B cell (primary cell): Measurements from ENCODE around the gene PLEKHH2. TPM values are rescaled to one million over a fixed set of nuclear protein-coding genes. Genes with fewer than 3 reads are reported as not detected.
"Not testable (repeated sequence)": the region's sequence is repeated elsewhere in the genome, so short reads cannot be mapped to it uniquely, and the experiment has no call there.

Experiments used
- ATAC-seq: fragments of 200-7000 bp; cut with Tn5 transposase; one replicate; pipeline ENCODE4 v1.10.0; 2021; ENCODE audit warnings: low read depth, mild to moderate bottlenecking, moderate number of reproducible peaks, moderate library complexity
- CTCF ChIA-PET: fragments of 350-600 bp; sonication (Branson Sonifier 250); formaldehyde crosslinking; loops from one replicate; lab custom pipeline; 2021; ENCODE audit warnings: antibody characterized with exemption, inconsistent platforms; lab: Charles Lee
- POLR2A ChIA-PET: fragments of 350-600 bp; sonication (Branson Sonifier 250); formaldehyde crosslinking; loops from one replicate; lab custom pipeline; 2021; ENCODE audit warnings: antibody characterized with exemption; lab: Charles Lee
- DNase-seq: peaks from one replicate; pipeline ENCODE4 v3.0.0; 2013
- H2AFZ ChIP-seq: 2 replicates; pipeline ENCODE4 v1.6.1; 2012; ENCODE audit warnings: mild to moderate bottlenecking, low read depth, low read length; ENCODE audit not compliant: insufficient read depth, poor library complexity, severe bottlenecking
- H3K27ac ChIP-seq, 2 donors: 1 replicate in 1 of 2; 2 replicates in 1 of 2; pipeline ENCODE4 v1.5.1; 2012 to 2013; ENCODE audit warnings: low read length in 2 of 2, mild to moderate bottlenecking in 2 of 2, moderate library complexity in 1 of 2
- H3K27me3 ChIP-seq, 4 experiments: fragments of 200-600 bp in 1 of 4; sonication (generic) in 1 of 4; replicated peaks in 1 of 4; 1 replicate in 2 of 4; 2 replicates in 2 of 4; pipeline versions ENCODE4 v1.6.1 to v1.7.0; 2013 to 2016; ENCODE audit warnings: low read length in 3 of 4, mild to moderate bottlenecking in 2 of 4, mixed read lengths in 1 of 4, moderate library complexity in 1 of 4; ENCODE audit not compliant: insufficient read depth in 4 of 4, control insufficient read depth in 3 of 4; ENCODE audit errors: control extremely low read depth in 1 of 4
- H3K36me3 ChIP-seq, 2 experiments: replicated peaks in 1 of 2; 1 replicate in 1 of 2; 2 replicates in 1 of 2; pipeline versions ENCODE4 v1.6.1 to v1.7.1; 2013; ENCODE audit warnings: low read length in 1 of 2; ENCODE audit not compliant: insufficient read depth in 2 of 2, control insufficient read depth in 1 of 2; ENCODE audit errors: control extremely low read depth in 1 of 2, extremely low read depth in 1 of 2
- H3K4me1 ChIP-seq, 2 donors: fragments of 200-600 bp in 1 of 2; sonication (generic) in 1 of 2; 1 replicate in 1 of 2; 2 replicates in 1 of 2; pipeline versions ENCODE4 v1.5.1 to v1.6.1; 2013 to 2017; ENCODE audit warnings: low read length in 2 of 2; ENCODE audit not compliant: control insufficient read depth in 2 of 2, insufficient read depth in 2 of 2
- H3K4me2 ChIP-seq: replicated peaks from 2 replicates; pipeline ENCODE3; 2012; ENCODE audit warnings: mild to moderate bottlenecking, low read depth, low read length; ENCODE audit not compliant: poor library complexity, severe bottlenecking
- H3K4me3 ChIP-seq, 5 experiments: fragments of 200-600 bp in 1 of 5; sonication (generic) in 1 of 5; 1 replicate in 3 of 5; 2 replicates in 2 of 5; pipeline versions ENCODE4 v1.5.1 to v1.7.0; 2011 to 2016; ENCODE audit warnings: low read length in 4 of 5, mild to moderate bottlenecking in 4 of 5, low read depth in 2 of 5, control low read depth in 1 of 5, moderate library complexity in 1 of 5; ENCODE audit not compliant: insufficient read depth in 1 of 5; ENCODE audit errors: control extremely low read depth in 1 of 5, extremely low read depth in 1 of 5
- H3K79me2 ChIP-seq: fragments of 200-600 bp; sonication (generic); one replicate; pipeline ENCODE4 v1.6.0; 2016; ENCODE audit warnings: low read length; ENCODE audit not compliant: control insufficient read depth, insufficient read depth
- H3K9ac ChIP-seq: fragments of 200-600 bp; sonication (generic); 2 replicates; pipeline ENCODE4 v1.6.1; 2017; ENCODE audit warnings: mild to moderate bottlenecking, low read length, moderate library complexity
- H3K9me3 ChIP-seq, 3 donors: one replicate each; pipeline versions ENCODE4 v1.6.1 to v1.7.1; 2013; ENCODE audit warnings: low read length in 2 of 3; ENCODE audit not compliant: control insufficient read depth in 2 of 3, insufficient read depth in 1 of 3; ENCODE audit errors: control extremely low read depth in 1 of 3
- H4K20me1 ChIP-seq: 2 replicates; pipeline ENCODE4 v1.6.0; 2012; ENCODE audit warnings: mild to moderate bottlenecking, low read length; ENCODE audit not compliant: insufficient read depth, control insufficient read depth, poor library complexity, severe bottlenecking
- H3K27ac Mint-ChIP-seq: one replicate; pipeline ENCODE4 v1.8.0; 2021; ENCODE audit warnings: mixed read lengths
- H3K27me3 Mint-ChIP-seq: one replicate; pipeline ENCODE4 v1.8.0; 2021; ENCODE audit warnings: mixed read lengths
- H3K4me1 Mint-ChIP-seq: one replicate; pipeline ENCODE4 v1.8.0; 2021; ENCODE audit warnings: mixed read lengths
- H3K4me3 Mint-ChIP-seq: one replicate; pipeline ENCODE4 v1.8.0; 2021; ENCODE audit warnings: mixed read lengths
- H3K9me3 Mint-ChIP-seq: one replicate; pipeline ENCODE4 v1.8.0; 2022; ENCODE audit warnings: mixed read lengths; ENCODE audit not compliant: insufficient read depth
- EZH2 ChIP-seq: IDR thresholded peaks from 2 replicates; pipeline ENCODE4 v1.6.1; 2012; ENCODE audit warnings: borderline replicate concordance, low read depth, mild to moderate bottlenecking, moderate library complexity, low read length; ENCODE audit not compliant: insufficient read depth, poor library complexity, severe bottlenecking
- WGBS: methylation state at CpG from one replicate; pipeline ENCODE4 v1.1.5; 2013; ENCODE audit warnings: missing lambda C conversion rate; ENCODE audit not compliant: insufficient coverage; 5-methylcytosine and 5-hydroxymethylcytosine counted together
- intact Hi-C: fragments of 100-400 bp; cut with micrococcal nuclease; formaldehyde crosslinking; loops from one replicate; pipeline ENCODE4 v1.10.0; 2022
- polyA plus RNA-seq: library from polyadenylated mRNA; depleted of rRNA; stranded (reverse); fragments of >200 nt; gene quantifications from 2 replicates; pipeline ENCODE4 v1.2.3, GENCODE V29; 2012
- total RNA-seq, 2 donors: library from RNA; stranded (reverse); fragments of 120-200 nt in 1 of 2; gene quantifications; 1 replicate in 1 of 2; 2 replicates in 1 of 2; pipeline versions ENCODE4 v1.2.3 to v1.2.4, GENCODE V29; 2013 to 2022
- TF ChIP-seq, protein P1 (sequence below): fragments of 200-600 bp; IDR thresholded peaks from one replicate; pipeline ENCODE4 v1.8.0; 2022; ENCODE audit warnings: antibody characterized with exemption, mild to moderate bottlenecking

The PLEKHH2 gene
- total and polyA plus RNA-seq, 2 donors (not counting 1 experiment from before 2014, with no cell fraction given): 0.17 to 0.19 TPM

DNA sequence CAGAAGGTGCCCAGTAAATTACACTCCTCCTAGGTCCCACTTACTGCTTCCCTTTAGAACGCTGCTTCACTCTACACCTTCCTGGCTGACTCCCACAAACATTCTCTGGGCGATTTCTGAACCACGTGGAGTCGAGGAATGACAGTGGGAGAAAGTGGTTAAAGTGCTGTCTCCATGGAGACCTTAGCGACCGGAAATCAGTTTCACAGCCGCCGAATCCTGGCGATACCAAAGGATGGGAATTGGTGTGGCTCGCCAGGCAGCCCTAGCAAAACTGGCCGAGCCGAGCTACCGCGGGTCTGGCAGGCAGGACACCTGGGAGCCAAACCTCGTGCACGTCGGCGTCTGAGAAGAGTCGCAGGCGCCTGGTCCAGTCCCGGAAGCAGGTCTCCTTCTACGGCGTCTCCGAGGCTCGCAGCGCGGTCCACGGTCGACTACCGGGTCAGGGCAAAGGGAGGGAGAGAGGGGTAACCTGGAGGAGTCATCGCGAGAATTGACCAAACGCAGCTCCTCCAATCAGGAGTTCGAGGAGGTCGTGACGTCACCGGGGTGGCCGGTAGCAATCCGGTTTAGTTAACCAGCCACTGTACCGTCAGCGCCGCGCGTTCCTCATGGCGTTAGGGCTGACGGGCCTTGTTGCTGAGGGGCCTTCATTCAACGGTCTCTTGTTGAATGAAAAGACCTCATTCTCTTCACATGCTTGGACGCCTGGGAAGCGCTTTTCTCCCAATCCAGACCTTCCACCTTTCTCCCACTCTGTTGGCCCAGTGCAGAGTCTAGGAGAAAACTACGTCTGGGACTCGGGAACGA, 41.3 kb upstream of the PLEKHH2 start, which contains the start of gene THADA:
Gene THADA (minus strand): TSS at position 436 of the 810 bp plus-strand sequence. CDS start 3,646 bp downstream, outside the sequence.
- DNase-seq (peak; percentile 98), ATAC-seq (peak; percentile 98)
- Histone ChIP-seq H3K4me3 (peak within 1 kb of the TSS; percentile 69 to 94 (median 80)), H3K36me3 (no peaks in the 10 kb centered on the region), H3K9ac (peak within 1 kb of the TSS; percentile 86), H3K27ac (peak within 1 kb of the TSS; percentile 94), H4K20me1 (no peaks in the 10 kb centered on the region), H3K79me2 (peaks cover 19% of the 10 kb centered on the region), H3K4me2 (peak within 1 kb of the TSS; percentile 93), H2AFZ (peak within 1 kb of the TSS; percentile 86), H3K9me3 (peaks cover 0 to 4% (median 0%) of the 10 kb centered on the region in 3 donors), H3K4me1 (peaks cover 12 to 21% of the 10 kb centered on the region in 2 donors), H3K27me3 (no peaks in the 10 kb centered on the region)
- POLR2A ChIA-PET: interaction anchor here (0.6 to 1.0 kb wide), 2 partner anchors 16 to 785 kb away, joined by 4 to 6 read pairs; no protein-coding TSS in a partner anchor
- CTCF ChIA-PET: interaction anchor here (1.0 to 3.9 kb wide), 4 partner anchors 10 to 785 kb away, joined by 3 to 39 read pairs (median 11); no protein-coding TSS in a partner anchor
- Mint-ChIP-seq H3K9me3 (no peaks in the 10 kb centered on the region), H3K4me3 (peak within 1 kb of the TSS; percentile 98), H3K4me1 (peaks cover 24% of the 10 kb centered on the region), H3K27me3 (peaks cover 3% of the 10 kb centered on the region), H3K27ac (peak within 1 kb of the TSS; percentile 96)
- intact Hi-C loops: loop anchor here (1.0 to 5.0 kb wide), 6 partner anchors 13 to 1234 kb away; partner anchors contain the start of genes CAMKMT, COX7A2L, PPM1B and PREPL
- under 1% methylated on average over 47 of the region's 52 CpGs for WGBS
- TF ChIP-seq EZH2: no peak
- TF ChIP-seq, protein P1, sequence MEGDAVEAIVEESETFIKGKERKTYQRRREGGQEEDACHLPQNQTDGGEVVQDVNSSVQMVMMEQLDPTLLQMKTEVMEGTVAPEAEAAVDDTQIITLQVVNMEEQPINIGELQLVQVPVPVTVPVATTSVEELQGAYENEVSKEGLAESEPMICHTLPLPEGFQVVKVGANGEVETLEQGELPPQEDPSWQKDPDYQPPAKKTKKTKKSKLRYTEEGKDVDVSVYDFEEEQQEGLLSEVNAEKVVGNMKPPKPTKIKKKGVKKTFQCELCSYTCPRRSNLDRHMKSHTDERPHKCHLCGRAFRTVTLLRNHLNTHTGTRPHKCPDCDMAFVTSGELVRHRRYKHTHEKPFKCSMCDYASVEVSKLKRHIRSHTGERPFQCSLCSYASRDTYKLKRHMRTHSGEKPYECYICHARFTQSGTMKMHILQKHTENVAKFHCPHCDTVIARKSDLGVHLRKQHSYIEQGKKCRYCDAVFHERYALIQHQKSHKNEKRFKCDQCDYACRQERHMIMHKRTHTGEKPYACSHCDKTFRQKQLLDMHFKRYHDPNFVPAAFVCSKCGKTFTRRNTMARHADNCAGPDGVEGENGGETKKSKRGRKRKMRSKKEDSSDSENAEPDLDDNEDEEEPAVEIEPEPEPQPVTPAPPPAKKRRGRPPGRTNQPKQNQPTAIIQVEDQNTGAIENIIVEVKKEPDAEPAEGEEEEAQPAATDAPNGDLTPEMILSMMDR: no peak

DNA sequence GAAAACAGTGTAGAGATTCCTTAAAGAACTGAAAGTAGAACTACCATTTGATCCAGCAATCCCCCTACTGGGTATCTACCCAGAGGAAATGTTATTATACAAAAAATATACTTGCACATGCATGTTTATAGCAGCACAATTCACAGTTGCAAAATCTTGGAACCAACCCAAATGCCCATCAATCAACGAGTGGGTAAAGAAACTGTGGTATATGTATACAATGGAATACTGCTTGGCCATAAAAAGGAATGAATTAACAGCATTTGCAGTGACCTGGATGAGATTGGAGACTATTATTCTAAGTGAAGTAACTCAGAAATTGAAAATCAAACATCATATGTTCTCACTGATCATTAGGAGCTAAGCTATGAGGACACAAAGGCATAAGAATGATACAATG, 36.5 kb upstream of the PLEKHH2 start:
- H4K20me1 ChIP-seq, H2AFZ ChIP-seq, H3K4me2 ChIP-seq, H3K79me2 ChIP-seq, H3K4me3 ChIP-seq, CTCF ChIA-PET, H3K36me3 ChIP-seq, H3K27me3 Mint-ChIP-seq, H3K9me3 Mint-ChIP-seq, intact Hi-C loops, H3K9ac ChIP-seq, H3K27me3 ChIP-seq, H3K4me3 Mint-ChIP-seq, H3K4me1 Mint-ChIP-seq, H3K27ac Mint-ChIP-seq, DNase-seq, ATAC-seq, H3K27ac ChIP-seq, H3K9me3 ChIP-seq, H3K4me1 ChIP-seq, POLR2A ChIA-PET: not testable (repeated sequence)
- no CpG with 5 or more reads among the region's 1 CpG for WGBS
